ENCODE measurements around the gene KRT27. TPM values are rescaled to one million over a fixed set of nuclear protein-coding genes. Genes with fewer than 3 reads are reported as not detected.

Gene KRT27
- total RNA-seq, 4 donors from 2014 or later: not detected

- H3K36me3 ChIP-seq: no peaks in the 10 kb centered on the region
- no peak for DNase-seq
- no peak overlapping the region for H3K27ac ChIP-seq
- H3K4me1 ChIP-seq: no peaks in the 10 kb centered on the region
- peaks cover 0 to 4% of the 10 kb centered on the region in 2 donors for H3K27me3 ChIP-seq
- H3K9me3 ChIP-seq: no peaks in the 10 kb centered on the region
- H3K4me3 ChIP-seq: peak overlapping the region in 1 of 4 donors; percentile 20
- no peak for TF ChIP-seq POLR2A (IDR thresholded peaks at IDR 0.05)
- TF ChIP-seq CTCF (IDR thresholded peaks at IDR 0.05): no peak
Measured at GRCh38 chr17:40779181-40779909, 3.0 kb downstream of the KRT27 start.

- Histone ChIP-seq H3K27me3 (peaks cover 0 to 4% of the 10 kb centered on the region in 2 donors), H3K4me1 (no peaks in the 10 kb centered on the region), H3K27ac (no peak overlapping the region), H3K36me3 (no peaks in the 10 kb centered on the region), H3K4me3 (no peak overlapping the region), H3K9me3 (no peaks in the 10 kb centered on the region)
- no peak for TF ChIP-seq CTCF (IDR thresholded peaks at IDR 0.05)
- no peak for TF ChIP-seq POLR2A (IDR thresholded peaks at IDR 0.05)
- no peak for DNase-seq
Measured at GRCh38 chr17:40778461-40778860, 3.9 kb downstream of the KRT27 start.

- Histone ChIP-seq H3K36me3 (no peaks in the 10 kb centered on the region), H3K27ac (no peak overlapping the region), H3K4me1 (no peaks in the 10 kb centered on the region), H3K27me3 (peaks cover 0 to 4% of the 10 kb centered on the region in 2 donors), H3K4me3 (no peak overlapping the region), H3K9me3 (no peaks in the 10 kb centered on the region)
- no peak for DNase-seq
- no peak for TF ChIP-seq POLR2A (IDR thresholded peaks at IDR 0.05)
- no peak for TF ChIP-seq CTCF (IDR thresholded peaks at IDR 0.05)
Measured at GRCh38 chr17:40777971-40778370, 4.4 kb downstream of the KRT27 start.

GRCh38 chr17:40777459-40777858 lies 4.9 kb downstream of the KRT27 start:
- TF ChIP-seq POLR2A (IDR thresholded peaks at IDR 0.05) (no peak), CTCF (IDR thresholded peaks at IDR 0.05) (no peak)
- no peaks in the 10 kb centered on the region for H3K9me3 ChIP-seq
- H3K4me1 ChIP-seq: no peaks in the 10 kb centered on the region
- DNase-seq: no peak
- no peak overlapping the region for H3K4me3 ChIP-seq
- peaks cover 0 to 4% of the 10 kb centered on the region in 2 donors for H3K27me3 ChIP-seq
- H3K27ac ChIP-seq: no peak overlapping the region
- H3K36me3 ChIP-seq: no peaks in the 10 kb centered on the region

GRCh38 chr17:40775945-40776344 lies 6.4 kb downstream of the KRT27 start:
- Histone ChIP-seq H3K36me3 (no peaks in the 10 kb centered on the region), H3K9me3 (no peaks in the 10 kb centered on the region), H3K27me3 (peaks cover 0 to 4% of the 10 kb centered on the region in 2 donors), H3K4me3 (no peak overlapping the region), H3K27ac (no peak overlapping the region), H3K4me1 (no peaks in the 10 kb centered on the region)
- TF ChIP-seq CTCF (IDR thresholded peaks at IDR 0.05) (no peak), POLR2A (IDR thresholded peaks at IDR 0.05) (no peak)
- DNase-seq: no peak

All from Peyer's patch (tissue), 4 donors.